IgD-negative memory B cell (primary cell): ENCODE data around the gene FANCC. TPM values are rescaled to one million over a fixed set of nuclear protein-coding genes. Genes with fewer than 3 reads are reported as not detected.

Experiments
- polyA plus RNA-seq: library from polyadenylated mRNA; unstranded; fragments of 300-500 nt; fragmentation: Illumina TruSeq; gene quantifications from one replicate; pipeline ENCODE4 v1.2.3, GENCODE V29; 2021

The FANCC gene
- polyA plus RNA-seq, 1 donor from 2014 or later: 1.5 TPM

Other genes with a start within 250 kb of the FANCC start
- 19.3 TPM for gene PTCH1, start 199.3 kb upstream of the FANCC start, polyA plus RNA-seq